Epithelial cell of proximal tubule (primary cell): ENCODE data around the gene RALGPS1. TPM values are rescaled to one million over a fixed set of nuclear protein-coding genes. Genes with fewer than 3 reads are reported as not detected.

Experiments
- DNase-seq: peaks from one replicate; pipeline ENCODE4 v3.0.0-alpha.2; 2011; ENCODE audit warnings: low read depth
- H3K4me3 ChIP-seq: 2 replicates; pipeline ENCODE4 v1.5.1; 2011; ENCODE audit warnings: low read depth, mild to moderate bottlenecking, low read length
- CTCF ChIP-seq: conservative IDR thresholded peaks from 2 replicates; pipeline ENCODE4 v1.5.1; 2012; ENCODE audit warnings: low read depth, mild to moderate bottlenecking, low read length
- total RNA-seq: library from RNA; depleted of rRNA; stranded (reverse); fragments of >200 nt; gene quantifications from 2 replicates; pipeline ENCODE4 v1.2.3, GENCODE V29; 2015

RALGPS1 gene
- total RNA-seq, 1 donor from 2014 or later = 4.0 TPM

- TF ChIP-seq CTCF = no peak
- no peak overlapping the region for H3K4me3 ChIP-seq
- no peak for DNase-seq
Measured at GRCh38 chr9:127233989-127234388, 319.4 kb downstream of the RALGPS1 start.

- no peak for DNase-seq
- no peak for TF ChIP-seq CTCF
- no peak overlapping the region for H3K4me3 ChIP-seq
Measured at GRCh38 chr9:127237801-127238200, 323.2 kb downstream of the RALGPS1 start.

- H3K4me3 ChIP-seq = no peak overlapping the region
- TF ChIP-seq CTCF = no peak
- DNase-seq = no peak
Measured at GRCh38 chr9:127241354-127241753, 326.8 kb downstream of the RALGPS1 start.

GRCh38 chr9:127244609-127245601 is 330.3 kb downstream of the RALGPS1 start:
- no peak for TF ChIP-seq CTCF
- H3K4me3 ChIP-seq = peak overlapping the region; percentile 78
- DNase-seq = peak; percentile 51

- H3K4me3 ChIP-seq = peak overlapping the region; percentile 78
- TF ChIP-seq CTCF = no peak
- no peak for DNase-seq
Measured at GRCh38 chr9:127245637-127246164, 331.1 kb downstream of the RALGPS1 start.

GRCh38 chr9:127248241-127248640 is 333.7 kb downstream of the RALGPS1 start:
- no peak overlapping the region for H3K4me3 ChIP-seq
- DNase-seq = no peak
- TF ChIP-seq CTCF = no peak
